Breast epithelium (tissue), 3 donors: Measurements from ENCODE around the gene CD4.

ENCODE experiments used
- POLR2AphosphoS5 ChIP-seq, 3 donors: sonication (generic); formaldehyde crosslinking; IDR thresholded peaks; one replicate each; pipeline ENCODE4 v1.6.1; 2017; ENCODE audit warnings: antibody characterized with exemption in 3 of 3
- TF ChIP-seq, protein P1 (sequence below), 3 donors: fragments of 450-650 bp; IDR thresholded peaks; one replicate each; pipeline ENCODE4 v1.5.1; 2016 to 2017; ENCODE audit warnings: antibody characterized with exemption in 3 of 3, mild to moderate bottlenecking in 3 of 3, moderate library complexity in 3 of 3

DNA sequence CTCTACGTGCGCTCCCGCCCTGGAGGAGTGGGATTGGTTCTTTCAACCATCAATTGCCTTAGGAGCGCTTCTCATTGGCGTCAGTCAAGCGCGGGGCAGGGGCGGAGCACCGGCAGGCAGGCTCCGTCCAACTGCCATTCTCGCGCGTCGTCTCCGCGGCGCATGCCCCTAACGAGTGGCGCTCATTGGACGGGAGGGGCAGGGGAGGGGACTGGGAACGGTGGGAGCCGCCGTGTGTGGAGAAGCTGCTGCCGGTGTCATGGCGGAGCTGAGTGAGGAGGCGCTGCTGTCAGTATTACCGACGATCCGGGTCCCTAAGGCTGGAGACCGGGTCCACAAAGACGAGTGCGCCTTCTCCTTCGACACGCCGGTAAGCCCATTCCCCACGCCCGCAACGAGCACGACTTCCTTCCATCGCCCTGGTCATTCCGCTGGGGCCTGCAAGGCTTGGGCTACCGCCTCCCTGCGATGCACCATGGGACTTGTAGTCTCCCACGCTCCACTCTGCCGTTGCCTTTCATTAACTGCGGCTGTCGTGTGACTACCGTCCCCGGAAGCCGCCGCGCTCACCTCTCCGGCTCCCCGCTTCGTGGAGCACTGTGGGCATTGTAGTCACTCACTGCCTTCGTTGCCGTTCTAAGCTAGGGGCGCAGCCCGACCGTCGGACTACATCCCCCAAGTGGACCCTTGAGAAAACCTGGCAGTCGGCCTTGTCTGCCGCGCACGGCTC lies 62.8 kb downstream of the CD4 start, which contains the start of gene USP5:
- TF ChIP-seq, protein P1, sequence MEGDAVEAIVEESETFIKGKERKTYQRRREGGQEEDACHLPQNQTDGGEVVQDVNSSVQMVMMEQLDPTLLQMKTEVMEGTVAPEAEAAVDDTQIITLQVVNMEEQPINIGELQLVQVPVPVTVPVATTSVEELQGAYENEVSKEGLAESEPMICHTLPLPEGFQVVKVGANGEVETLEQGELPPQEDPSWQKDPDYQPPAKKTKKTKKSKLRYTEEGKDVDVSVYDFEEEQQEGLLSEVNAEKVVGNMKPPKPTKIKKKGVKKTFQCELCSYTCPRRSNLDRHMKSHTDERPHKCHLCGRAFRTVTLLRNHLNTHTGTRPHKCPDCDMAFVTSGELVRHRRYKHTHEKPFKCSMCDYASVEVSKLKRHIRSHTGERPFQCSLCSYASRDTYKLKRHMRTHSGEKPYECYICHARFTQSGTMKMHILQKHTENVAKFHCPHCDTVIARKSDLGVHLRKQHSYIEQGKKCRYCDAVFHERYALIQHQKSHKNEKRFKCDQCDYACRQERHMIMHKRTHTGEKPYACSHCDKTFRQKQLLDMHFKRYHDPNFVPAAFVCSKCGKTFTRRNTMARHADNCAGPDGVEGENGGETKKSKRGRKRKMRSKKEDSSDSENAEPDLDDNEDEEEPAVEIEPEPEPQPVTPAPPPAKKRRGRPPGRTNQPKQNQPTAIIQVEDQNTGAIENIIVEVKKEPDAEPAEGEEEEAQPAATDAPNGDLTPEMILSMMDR (IDR thresholded peaks at IDR 0.05), result no peak
- peak; percentile 85 to 90 (median 90) for TF ChIP-seq POLR2AphosphoS5 (IDR thresholded peaks at IDR 0.05)
